Gastrocnemius medialis (tissue), 4 donors: Measurements from ENCODE around the gene HOXA7. TPM values are rescaled to one million over a fixed set of nuclear protein-coding genes. Genes with fewer than 3 reads are reported as not detected.

Experiments
- ATAC-seq, 2 donors: fragments of 150-250 bp; one replicate each; pipeline ENCODE4 v1.9.1; 2016
- DNase-seq, 2 donors: peaks; one replicate each; pipeline ENCODE4 v3.0.0-alpha.2; 2019
- H3K27ac ChIP-seq, 4 donors: fragments of 200-600 bp; sonication (generic); 1 replicate in 1 of 4; 2 replicates in 3 of 4; pipeline ENCODE4 v1.5.1; 2016 to 2018; ENCODE audit warnings: mild to moderate bottlenecking in 2 of 4, moderate library complexity in 1 of 4
- H3K27me3 ChIP-seq, 3 donors: fragments of 200-600 bp; sonication (generic) in 2 of 3; 1 replicate in 1 of 3; 2 replicates in 2 of 3; pipeline versions ENCODE4 v1.5.1 to v1.6.0; 2016 to 2019; ENCODE audit warnings: mild to moderate bottlenecking in 1 of 3, moderate library complexity in 1 of 3
- H3K36me3 ChIP-seq, 2 donors: fragments of 200-600 bp; sonication (generic) in 1 of 2; one replicate each; pipeline ENCODE4 v1.5.1; 2017 to 2018
- H3K4me1 ChIP-seq, 2 donors: fragments of 200-600 bp; sonication (generic) in 1 of 2; one replicate each; pipeline ENCODE4 v1.5.1; 2016 to 2017; ENCODE audit warnings: mild to moderate bottlenecking in 2 of 2
- H3K4me3 ChIP-seq, 4 donors: fragments of 200-600 bp; sonication (generic) in 3 of 4; 1 replicate in 1 of 4; 2 replicates in 3 of 4; pipeline ENCODE4 v1.5.1; 2016 to 2019; ENCODE audit warnings: mild to moderate bottlenecking in 2 of 4
- H3K9me3 ChIP-seq, 3 donors: fragments of 200-600 bp; sonication (generic) in 2 of 3; 1 replicate in 1 of 3; 2 replicates in 2 of 3; pipeline ENCODE4 v1.5.1; 2016 to 2019
- POLR2A ChIP-seq, 2 donors: fragments of 450-650 bp; IDR thresholded peaks; one replicate each; pipeline ENCODE4 v1.6.1; 2017; ENCODE audit warnings: antibody characterized with exemption in 2 of 2, mild to moderate bottlenecking in 2 of 2, moderate library complexity in 2 of 2
- in situ Hi-C, 4 donors: fragments of 200-750 bp; cut with MboI; loops; one replicate each; pipeline versions ENCODE4 v1.15.0 to v1.8.0; 2017; ENCODE audit warnings: low sequenced_read_pairs in 4 of 4
- intact Hi-C: fragments of 100-400 bp; cut with DNase I; formaldehyde crosslinking; loops from one replicate; pipeline ENCODE4 v1.15.1; 2023; ENCODE audit warnings: low total_unique reads
- total RNA-seq, 4 donors: library from RNA; depleted of rRNA; stranded (reverse); fragments of >200 nt; gene quantifications; one replicate each; pipeline versions ENCODE4 v1.1.0 to v1.2.3, GENCODE V29; 2016
- TF ChIP-seq, protein P1 (sequence below), 5 experiments: fragments of 450-650 bp in 3 of 5; fragments of 200-600 bp in 2 of 5; sonication (generic) in 2 of 5; IDR thresholded peaks in 4 of 5; conservative IDR thresholded peaks in 1 of 5; 1 replicate in 4 of 5; 2 replicates in 1 of 5; pipeline ENCODE4 v1.5.1; 2016 to 2019; ENCODE audit warnings: antibody characterized with exemption in 5 of 5, mild to moderate bottlenecking in 3 of 5, moderate library complexity in 3 of 5

The HOXA7 gene
- total RNA-seq, 4 donors from 2014 or later, result 5.3 to 12.8 (median 8.6) TPM

GRCh38 chr7:27172823-27173510 is 16.5 kb upstream of the HOXA7 start:
- peaks cover 16 to 53% of the 10 kb centered on the region in 2 donors for H3K4me1 ChIP-seq
- intact Hi-C loops, result loop anchor here (10.0 kb wide), 1 partner anchor 1498 kb away; no protein-coding TSS in a partner anchor
- peak in 1 of 2 donors; percentile 7 for ATAC-seq
- in situ Hi-C loops, result loop anchor here in 2 of 4 donors (10.0 to 25.0 kb wide), 2 partner anchors 961 to 1318 kb away; partner anchors contain the start of genes CBX3 (in 1 of the 2) and HNRNPA2B1 (in 1 of the 2)
- no peaks in the 10 kb centered on the region for H3K36me3 ChIP-seq
- peak overlapping the region; percentile 62 to 88 (median 77) for H3K4me3 ChIP-seq
- TF ChIP-seq, protein P1, sequence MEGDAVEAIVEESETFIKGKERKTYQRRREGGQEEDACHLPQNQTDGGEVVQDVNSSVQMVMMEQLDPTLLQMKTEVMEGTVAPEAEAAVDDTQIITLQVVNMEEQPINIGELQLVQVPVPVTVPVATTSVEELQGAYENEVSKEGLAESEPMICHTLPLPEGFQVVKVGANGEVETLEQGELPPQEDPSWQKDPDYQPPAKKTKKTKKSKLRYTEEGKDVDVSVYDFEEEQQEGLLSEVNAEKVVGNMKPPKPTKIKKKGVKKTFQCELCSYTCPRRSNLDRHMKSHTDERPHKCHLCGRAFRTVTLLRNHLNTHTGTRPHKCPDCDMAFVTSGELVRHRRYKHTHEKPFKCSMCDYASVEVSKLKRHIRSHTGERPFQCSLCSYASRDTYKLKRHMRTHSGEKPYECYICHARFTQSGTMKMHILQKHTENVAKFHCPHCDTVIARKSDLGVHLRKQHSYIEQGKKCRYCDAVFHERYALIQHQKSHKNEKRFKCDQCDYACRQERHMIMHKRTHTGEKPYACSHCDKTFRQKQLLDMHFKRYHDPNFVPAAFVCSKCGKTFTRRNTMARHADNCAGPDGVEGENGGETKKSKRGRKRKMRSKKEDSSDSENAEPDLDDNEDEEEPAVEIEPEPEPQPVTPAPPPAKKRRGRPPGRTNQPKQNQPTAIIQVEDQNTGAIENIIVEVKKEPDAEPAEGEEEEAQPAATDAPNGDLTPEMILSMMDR (IDR thresholded peaks at IDR 0.05 in 4 of 5, conservative IDR thresholded peaks at IDR 0.05 in 1 of 5), result no peak
- TF ChIP-seq POLR2A (IDR thresholded peaks at IDR 0.05), result peak; percentile 24
- H3K9me3 ChIP-seq, result no peaks in the 10 kb centered on the region
- DNase-seq, result peak; percentile 40 to 73
- no peaks in the 10 kb centered on the region for H3K27me3 ChIP-seq
- H3K27ac ChIP-seq, result peak overlapping the region; percentile 90 to 99 (median 95)

DNA sequence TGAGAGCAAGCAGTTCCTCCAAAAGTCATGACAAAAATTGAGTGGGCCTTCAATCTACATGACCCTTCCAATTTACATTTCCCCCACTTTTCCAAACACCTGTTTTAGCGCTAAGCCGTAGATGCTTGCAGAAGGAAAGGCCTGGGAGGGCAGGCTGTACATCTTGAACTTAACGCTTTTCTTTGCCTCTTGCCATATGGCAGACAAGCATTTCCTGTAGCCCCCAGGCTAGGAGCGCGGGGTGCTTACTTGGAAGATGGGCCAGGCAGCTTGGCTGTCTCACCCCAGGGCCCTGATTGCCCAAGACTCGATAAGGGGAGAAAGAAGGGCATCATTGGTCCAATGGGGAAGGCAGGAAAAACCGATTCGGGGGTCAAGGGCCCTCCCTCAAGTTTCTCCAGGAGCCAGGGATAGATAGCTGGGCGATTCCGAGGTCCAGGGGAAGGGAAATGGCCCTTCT is 15.9 kb upstream of the HOXA7 start:
- in situ Hi-C loops, result loop anchor here in 2 of 4 donors (10.0 to 25.0 kb wide), 2 partner anchors 960 to 1318 kb away; partner anchors contain the start of genes CBX3 (in 1 of the 2) and HNRNPA2B1 (in 1 of the 2)
- H3K4me1 ChIP-seq, result peaks cover 12 to 53% of the 10 kb centered on the region in 2 donors

GRCh38 chr7:27171637-27172314 is 15.3 kb upstream of the HOXA7 start:
- Histone ChIP-seq H3K27me3 (no peaks in the 10 kb centered on the region), H3K27ac (peak overlapping the region; percentile 90 to 99 (median 95)), H3K4me1 (peaks cover 9 to 55% of the 10 kb centered on the region in 2 donors), H3K36me3 (no peaks in the 10 kb centered on the region), H3K4me3 (peak overlapping the region; percentile 62 to 88 (median 77)), H3K9me3 (no peaks in the 10 kb centered on the region)
- peak; percentile 23 to 46 for DNase-seq
- peak; percentile 32 to 58 for TF ChIP-seq POLR2A (IDR thresholded peaks at IDR 0.05)
- TF ChIP-seq, protein P1 (IDR thresholded peaks at IDR 0.05 in 4 of 5, conservative IDR thresholded peaks at IDR 0.05 in 1 of 5), result no peak
- in situ Hi-C loops (loop anchor here in 2 of 4 donors (10.0 to 25.0 kb wide), 2 partner anchors 959 to 1317 kb away; partner anchors contain the start of genes CBX3 (in 1 of the 2) and HNRNPA2B1 (in 1 of the 2)), intact Hi-C loops (loop anchor here (10.0 kb wide), 1 partner anchor 1497 kb away; no protein-coding TSS in a partner anchor)
- ATAC-seq, result no peak

More for the DNA sequence above, 15.9 kb upstream of the HOXA7 start:
- H3K9me3 ChIP-seq, result no peaks in the 10 kb centered on the region
- H3K4me3 ChIP-seq, result peak overlapping the region; percentile 62 to 88 (median 77)
- no peaks in the 10 kb centered on the region for H3K36me3 ChIP-seq
- TF ChIP-seq, protein P1 (IDR thresholded peaks at IDR 0.05 in 4 of 5, conservative IDR thresholded peaks at IDR 0.05 in 1 of 5), result no peak
- TF ChIP-seq POLR2A (IDR thresholded peaks at IDR 0.05), result no peak
- peak overlapping the region; percentile 90 to 99 (median 95) for H3K27ac ChIP-seq
- intact Hi-C loops, result loop anchor here (10.0 kb wide), 1 partner anchor 1498 kb away; no protein-coding TSS in a partner anchor
- ATAC-seq, result no peak
- DNase-seq, result peak; percentile 1 to 33
- no peaks in the 10 kb centered on the region for H3K27me3 ChIP-seq

GRCh38 chr7:27171325-27171636 is 14.8 kb upstream of the HOXA7 start:
- in situ Hi-C loops, result loop anchor here in 2 of 4 donors (10.0 to 25.0 kb wide), 2 partner anchors 959 to 1316 kb away; partner anchors contain the start of genes CBX3 (in 1 of the 2) and HNRNPA2B1 (in 1 of the 2)
- H3K9me3 ChIP-seq, result no peaks in the 10 kb centered on the region
- peak overlapping the region; percentile 62 to 88 (median 77) for H3K4me3 ChIP-seq
- peaks cover 4 to 53% of the 10 kb centered on the region in 2 donors for H3K4me1 ChIP-seq
- H3K27ac ChIP-seq, result peak overlapping the region; percentile 90 to 99 (median 95)
- DNase-seq (peak in 1 of 2 donors; percentile 62), ATAC-seq (no peak)
- H3K27me3 ChIP-seq, result no peaks in the 10 kb centered on the region
- H3K36me3 ChIP-seq, result no peaks in the 10 kb centered on the region
- TF ChIP-seq, protein P1 (IDR thresholded peaks at IDR 0.05 in 4 of 5, conservative IDR thresholded peaks at IDR 0.05 in 1 of 5), result no peak
- no peak for TF ChIP-seq POLR2A (IDR thresholded peaks at IDR 0.05)
- intact Hi-C loops, result loop anchor here (10.0 kb wide), 1 partner anchor 1496 kb away; no protein-coding TSS in a partner anchor
